IMR-90 (cell line): Measurements from ENCODE around the gene COX6B1. TPM values are rescaled to one million over a fixed set of nuclear protein-coding genes. Genes with fewer than 3 reads are reported as not detected.

Source experiments
- ATAC-seq: fragments of 200-7000 bp; cut with Tn5 transposase; 2 replicates; pipeline ENCODE4 v1.9.1; 2020; ENCODE audit warnings: low read depth, mild to moderate bottlenecking, moderate library complexity
- BruUV-seq: library from RNA; stranded (reverse); fragments of 400-500 nt; replicated peaks from 2 replicates; lab custom pipeline; 2021; lab: Mats Ljungman, UMichigan
- CTCF ChIA-PET: fragments of 300-600 bp; formaldehyde crosslinking; extraction: SDS; loops from one replicate; lab custom pipeline; 2021; ENCODE audit warnings: antibody characterized with exemption; lab: Yijun Ruan, JAX
- POLR2A ChIA-PET: fragments of 300-600 bp; sonication (Branson Sonifier 250); formaldehyde crosslinking; loops from one replicate; lab custom pipeline; 2022; ENCODE audit warnings: antibody characterized with exemption; ENCODE audit not compliant: unreplicated experiment; lab: Charles Lee
- DNase-seq: peaks from one replicate; pipeline ENCODE4 v3.0.0; 2013
- H2AFZ ChIP-seq: replicated peaks from 2 replicates; pipeline ENCODE3; 2013; ENCODE audit warnings: low read length, mild to moderate bottlenecking; ENCODE audit not compliant: poor library complexity
- H2AK5ac ChIP-seq: 2 replicates; pipeline ENCODE4 v1.6.1; 2013; ENCODE audit warnings: low read depth, low read length, inconsistent platforms
- H2AK9ac ChIP-seq: replicated peaks from 2 replicates; pipeline ENCODE3; 2013; ENCODE audit warnings: mild to moderate bottlenecking, low read depth, low read length, moderate library complexity; ENCODE audit not compliant: poor library complexity
- H2BK120ac ChIP-seq: 2 replicates; pipeline ENCODE4 v1.6.1; 2013; ENCODE audit warnings: low read depth, low read length, inconsistent platforms
- H2BK15ac ChIP-seq: 3 replicates; pipeline ENCODE4 v1.6.1; 2013; ENCODE audit warnings: low read depth, low read length, inconsistent platforms
- H2BK20ac ChIP-seq: 2 replicates; pipeline ENCODE4 v1.6.1; 2013; ENCODE audit warnings: low read depth, mild to moderate bottlenecking, inconsistent platforms, low read length, moderate library complexity
- H2BK5ac ChIP-seq: 2 replicates; pipeline ENCODE4 v1.6.1; 2013; ENCODE audit warnings: mild to moderate bottlenecking, low read depth, low read length, inconsistent platforms; ENCODE audit not compliant: poor library complexity, severe bottlenecking
- H3K14ac ChIP-seq: replicated peaks from 2 replicates; pipeline ENCODE4 v1.6.1; 2013; ENCODE audit warnings: low read depth, low read length, inconsistent platforms
- H3K18ac ChIP-seq: 2 replicates; pipeline ENCODE4 v1.6.1; 2013; ENCODE audit warnings: low read depth, low read length, control low read depth
- H3K23ac ChIP-seq: 2 replicates; pipeline ENCODE4 v1.6.1; 2013; ENCODE audit warnings: low read depth, low read length, inconsistent platforms
- H3K27ac ChIP-seq: 2 replicates; pipeline ENCODE4 v1.5.1; 2013; ENCODE audit warnings: mild to moderate bottlenecking, control low read depth, low read length; ENCODE audit not compliant: insufficient read depth
- H3K27me3 ChIP-seq: 2 replicates; pipeline ENCODE4 v1.6.1; 2013; ENCODE audit warnings: low read length; ENCODE audit not compliant: control insufficient read depth, insufficient read depth
- H3K36me3 ChIP-seq: 2 replicates; pipeline ENCODE4 v1.6.1; 2013; ENCODE audit warnings: low read length, mixed read lengths; ENCODE audit not compliant: control insufficient read depth, insufficient read depth
- H3K4ac ChIP-seq: 2 replicates; pipeline ENCODE4 v1.6.1; 2013; ENCODE audit warnings: low read depth, low read length, inconsistent platforms
- H3K4me1 ChIP-seq: 2 replicates; pipeline ENCODE4 v1.6.1; 2013; ENCODE audit warnings: low read length, mixed read lengths; ENCODE audit not compliant: control insufficient read depth, insufficient read depth
- H3K4me2 ChIP-seq: 2 replicates; pipeline ENCODE4 v1.6.1; 2013; ENCODE audit warnings: low read depth, mild to moderate bottlenecking, control low read depth, low read length, moderate library complexity
- H3K4me3 ChIP-seq: 2 replicates; pipeline ENCODE4 v1.5.1; 2013; ENCODE audit warnings: low read depth, mild to moderate bottlenecking, control low read depth, low read length, moderate library complexity; ENCODE audit not compliant: insufficient read depth
- H3K56ac ChIP-seq: 2 replicates; pipeline ENCODE4 v1.6.1; 2013; ENCODE audit warnings: low read length, inconsistent platforms; ENCODE audit not compliant: insufficient read depth; ENCODE audit errors: extremely low read depth
- H3K79me1 ChIP-seq, 2 experiments: 2 replicates each; pipeline ENCODE4 v1.6.1; 2013; ENCODE audit warnings: low read length in 2 of 2, inconsistent platforms in 1 of 2, low read depth in 1 of 2
- H3K9ac ChIP-seq: 2 replicates; pipeline ENCODE4 v1.6.1; 2013; ENCODE audit warnings: low read depth, low read length, control low read depth
- H3K9me1 ChIP-seq: 2 replicates; pipeline ENCODE4 v1.6.1; 2013; ENCODE audit warnings: low read length, inconsistent platforms; ENCODE audit not compliant: insufficient read depth
- H3K9me3 ChIP-seq: 2 replicates; pipeline ENCODE4 v1.6.1; 2013; ENCODE audit warnings: low read length; ENCODE audit not compliant: control insufficient read depth, insufficient read depth
- H4K20me1 ChIP-seq: 2 replicates; pipeline ENCODE4 v1.6.1; 2013; ENCODE audit warnings: low read length, inconsistent platforms; ENCODE audit not compliant: insufficient read depth
- H4K5ac ChIP-seq: 2 replicates; pipeline ENCODE4 v1.6.1; 2013; ENCODE audit warnings: mild to moderate bottlenecking, low read depth, low read length, control low read depth
- H4K8ac ChIP-seq, 2 experiments: 2 replicates each; pipeline ENCODE4 v1.6.1; 2013; ENCODE audit warnings: low read depth in 2 of 2, low read length in 2 of 2, control low read depth in 1 of 2, inconsistent platforms in 1 of 2
- H4K91ac ChIP-seq: 2 replicates; pipeline ENCODE4 v1.6.1; 2013; ENCODE audit warnings: low read depth, low read length, inconsistent platforms; ENCODE audit not compliant: insufficient read depth
- BHLHE40 ChIP-seq: fragments of 150-350 bp; IDR thresholded peaks from 2 replicates; pipeline ENCODE4 v1.6.1; 2016; ENCODE audit warnings: mild to moderate bottlenecking, low read depth, low read length
- CHD1 ChIP-seq: IDR thresholded peaks from 2 replicates; pipeline ENCODE4 v1.6.1; 2012; ENCODE audit warnings: low read depth, low read length, improper control_type of control experiment
- WGBS, 2 experiments: methylation state at CpG; one replicate each; pipeline versions ENCODE4 v1.1.5 to v1.1.7; 2013; ENCODE audit warnings: missing lambda C conversion rate in 2 of 2; ENCODE audit not compliant: insufficient read length in 1 of 2; ENCODE audit errors: extremely low coverage in 2 of 2; 5-methylcytosine and 5-hydroxymethylcytosine counted together
- dilution Hi-C: fragments of 300-500 bp; cut with HindIII; formaldehyde crosslinking; loops from one replicate; pipeline ENCODE4 v1.14.3; 2018; ENCODE audit warnings: low sequenced_read_pairs; ENCODE audit not compliant: unreplicated experiment
- in situ Hi-C: fragments of 300-500 bp; cut with MboI; formaldehyde crosslinking; loops from 3 replicates; pipeline ENCODE4 v1.14.3; 2019; ENCODE audit warnings: low sequenced_read_pairs, inconsistent platforms, mixed read lengths
- intact Hi-C: fragments of 100-400 bp; cut with micrococcal nuclease; formaldehyde crosslinking; loops from 2 replicates; pipeline ENCODE4 v1.10.0; 2022
- polyA plus RNA-seq, 3 experiments: library from polyadenylated mRNA; depleted of rRNA; stranded (reverse); fragments of >200 nt; gene quantifications; 2 replicates each; pipeline ENCODE4 v1.2.3, GENCODE V29; 2012; ENCODE audit warnings: low replicate concordance in 1 of 3
- total RNA-seq: library from RNA; depleted of rRNA; stranded (reverse); fragments of >200 nt; gene quantifications from 2 replicates; pipeline ENCODE4 v1.2.3, GENCODE V29; 2012
- TF ChIP-seq, protein P1 (sequence below): fragments of 150-350 bp; IDR thresholded peaks from 2 replicates; pipeline ENCODE4 v1.6.1; 2016; ENCODE audit warnings: low read depth, mild to moderate bottlenecking, low read length, moderate library complexity, borderline replicate concordance

Gene COX6B1
- total and polyA plus RNA-seq, 2 of the 4 experiments (the other 2 are of a cell fraction), result 914 to 983 TPM

DNA sequence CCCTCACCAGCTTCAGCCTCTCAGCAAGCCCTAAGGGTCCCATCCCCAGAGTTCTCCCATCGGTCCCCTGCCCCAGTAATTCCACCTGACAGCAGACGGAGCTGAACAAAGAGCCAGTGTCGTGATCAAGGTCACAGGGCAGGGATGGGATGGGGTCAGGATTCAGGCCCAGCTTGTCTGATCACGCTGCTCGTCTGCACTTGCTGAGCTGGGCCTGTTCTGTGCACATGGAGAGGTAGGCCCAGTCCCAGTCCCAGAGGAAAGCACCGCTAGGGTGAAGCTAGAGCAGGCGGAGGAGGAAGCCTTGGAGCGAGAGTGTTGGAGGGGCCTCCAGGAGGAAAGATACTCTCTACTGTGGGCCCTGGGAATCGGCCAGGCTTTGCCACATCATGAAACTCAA lies 26.4 kb upstream of the COX6B1 start:
- H3K79me1 ChIP-seq, result no peaks in the 10 kb centered on the region
- H4K8ac ChIP-seq, result no peak overlapping the region
- no peak overlapping the region for H4K91ac ChIP-seq
- no peak overlapping the region for H3K4ac ChIP-seq
- no peak overlapping the region for H4K5ac ChIP-seq
- no TSS peak for BruUV-seq
- no peak overlapping the region for H3K18ac ChIP-seq
- no peak overlapping the region for H3K27ac ChIP-seq
- intact Hi-C loops (no loop called here), dilution Hi-C loops (no loop called here), in situ Hi-C loops (no loop called here)
- no peaks in the 10 kb centered on the region for H3K27me3 ChIP-seq
- H3K36me3 ChIP-seq, result peaks cover 5% of the 10 kb centered on the region; the same call in 1 of the 2 replicates
- no peak overlapping the region for H2BK15ac ChIP-seq
- no peak overlapping the region for H3K9ac ChIP-seq
- H3K4me2 ChIP-seq, result no peak overlapping the region
- no peak overlapping the region for H3K14ac ChIP-seq
- no peak overlapping the region for H2AFZ ChIP-seq
- H2BK5ac ChIP-seq, result no peak overlapping the region
- no peaks in the 10 kb centered on the region for H3K9me3 ChIP-seq
- H2BK20ac ChIP-seq, result no peak overlapping the region
- ATAC-seq, result no peak
- H2BK120ac ChIP-seq, result no peak overlapping the region
- ChIA-PET CTCF (no interaction called here), POLR2A (no interaction called here)
- no peak overlapping the region for H3K4me3 ChIP-seq
- no peaks in the 10 kb centered on the region for H3K4me1 ChIP-seq
- no peaks in the 10 kb centered on the region for H4K20me1 ChIP-seq
- TF ChIP-seq BHLHE40 (no peak), CHD1 (no peak)
- TF ChIP-seq, protein P1, sequence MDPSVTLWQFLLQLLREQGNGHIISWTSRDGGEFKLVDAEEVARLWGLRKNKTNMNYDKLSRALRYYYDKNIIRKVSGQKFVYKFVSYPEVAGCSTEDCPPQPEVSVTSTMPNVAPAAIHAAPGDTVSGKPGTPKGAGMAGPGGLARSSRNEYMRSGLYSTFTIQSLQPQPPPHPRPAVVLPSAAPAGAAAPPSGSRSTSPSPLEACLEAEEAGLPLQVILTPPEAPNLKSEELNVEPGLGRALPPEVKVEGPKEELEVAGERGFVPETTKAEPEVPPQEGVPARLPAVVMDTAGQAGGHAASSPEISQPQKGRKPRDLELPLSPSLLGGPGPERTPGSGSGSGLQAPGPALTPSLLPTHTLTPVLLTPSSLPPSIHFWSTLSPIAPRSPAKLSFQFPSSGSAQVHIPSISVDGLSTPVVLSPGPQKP, result no peak
- DNase-seq, result no peak
- no peak overlapping the region for H2AK5ac ChIP-seq
- WGBS, 2 experiments, result no CpG with 5 or more reads among the region's 9 CpGs
- no peak overlapping the region for H2AK9ac ChIP-seq
- H3K9me1 ChIP-seq, result no peaks in the 10 kb centered on the region
- H3K23ac ChIP-seq, result no peak overlapping the region
- no peak overlapping the region for H3K56ac ChIP-seq
